Measurements from ENCODE around the gene CNIH2. TPM values are rescaled to one million over a fixed set of nuclear protein-coding genes. Genes with fewer than 3 reads are reported as not detected.

The CNIH2 gene
- total and polyA plus RNA-seq, 2 of the 13 experiments (the other 11 are each of a cell fraction or from before 2014, with no cell fraction given): 0.60 to 0.69 TPM

- TF ChIP-seq ZNF607 (CRISPR knock-in tag; IDR thresholded peaks at IDR 0.05; ENCODE audit: borderline replicate concordance): no peak; the same call in 1 of the 2 replicates
- TF ChIP-seq ZBTB37 (CRISPR knock-in tag; IDR thresholded peaks at IDR 0.05): 0 out of 2 replicates have a peak, but pooled peaks have one; percentile 41
- no peak for TF ChIP-seq PAWR (CRISPR knock-in tag; IDR thresholded peaks at IDR 0.05; ENCODE audit: borderline replicate concordance)
- peak; percentile 69 for TF ChIP-seq ZKSCAN5 (CRISPR knock-in tag; IDR thresholded peaks at IDR 0.05)
- TF ChIP-seq ZNF577 (CRISPR knock-in tag; IDR thresholded peaks at IDR 0.05; ENCODE audit: borderline replicate concordance, low read depth): no peak
- TF ChIP-seq IRF1 (CRISPR knock-in tag; IDR thresholded peaks at IDR 0.05; ENCODE audit: low read depth): no peak
- TF ChIP-seq ZNF232 (CRISPR knock-in tag; IDR thresholded peaks at IDR 0.05; ENCODE audit: borderline replicate concordance): peak; percentile 15; the same call in 1 of the 2 replicates
- TF ChIP-seq NR2F1 (CRISPR knock-in tag; IDR thresholded peaks at IDR 0.05): no peak
- peak; percentile 67 for TF ChIP-seq MED8 (CRISPR knock-in tag; IDR thresholded peaks at IDR 0.05; ENCODE audit: insufficient replicate concordance)
- TF ChIP-seq DNMT3B (CRISPR knock-in tag; conservative IDR thresholded peaks at IDR 0.05): no peak
- peak; percentile 69; the same call in 1 of the 2 replicates for TF ChIP-seq ZNF768 (CRISPR knock-in tag; IDR thresholded peaks at IDR 0.05)
- no peak for TF ChIP-seq ZNF33B (CRISPR knock-in tag; IDR thresholded peaks at IDR 0.05)
- no peak for TF ChIP-seq ONECUT2 (CRISPR knock-in tag; IDR thresholded peaks at IDR 0.05)
- peak; percentile 49 for TF ChIP-seq RBFOX2 (IDR thresholded peaks at IDR 0.05; ENCODE audit: low read depth, low read length)
- TF ChIP-seq GATAD1 (CRISPR knock-in tag; IDR thresholded peaks at IDR 0.05): no peak
- no peak for TF ChIP-seq ZNF780A (CRISPR knock-in tag; IDR thresholded peaks at IDR 0.05)
- no peak; the same call in 1 of the 2 replicates for TF ChIP-seq ZNF276 (CRISPR knock-in tag; IDR thresholded peaks at IDR 0.05; ENCODE audit: low read depth)
- no peak for TF ChIP-seq SETDB1 (CRISPR knock-in tag; IDR thresholded peaks at IDR 0.05; ENCODE audit: borderline replicate concordance)
- no peak for TF ChIP-seq ZNF629 (CRISPR knock-in tag; conservative IDR thresholded peaks at IDR 0.05)
- TF ChIP-seq ZNF878 (CRISPR knock-in tag; IDR thresholded peaks at IDR 0.05): 0 out of 2 replicates have a peak, but pooled peaks have one; percentile 14
- no peak; the same call in 1 of the 2 replicates for TF ChIP-seq ESRRA (CRISPR knock-in tag; IDR thresholded peaks at IDR 0.05; ENCODE audit: low read depth)
- no peak for TF ChIP-seq HMGXB4 (CRISPR knock-in tag; IDR thresholded peaks at IDR 0.05; ENCODE audit: borderline replicate concordance in 1 of 2, low read depth in 1 of 2)
- TF ChIP-seq ZNF549 (CRISPR knock-in tag; IDR thresholded peaks at IDR 0.05): no peak
Observed at GRCh38 chr11:66312549-66313320, 34.8 kb downstream of the CNIH2 start (continued).

Measured in HepG2 (cell line).